ENCODE results near the gene IMPA2. TPM values are rescaled to one million over a fixed set of nuclear protein-coding genes. Genes with fewer than 3 reads are reported as not detected.

IMPA2 gene
- total RNA-seq, 1 experiment from 2014 or later = 13.3 TPM

DNA sequence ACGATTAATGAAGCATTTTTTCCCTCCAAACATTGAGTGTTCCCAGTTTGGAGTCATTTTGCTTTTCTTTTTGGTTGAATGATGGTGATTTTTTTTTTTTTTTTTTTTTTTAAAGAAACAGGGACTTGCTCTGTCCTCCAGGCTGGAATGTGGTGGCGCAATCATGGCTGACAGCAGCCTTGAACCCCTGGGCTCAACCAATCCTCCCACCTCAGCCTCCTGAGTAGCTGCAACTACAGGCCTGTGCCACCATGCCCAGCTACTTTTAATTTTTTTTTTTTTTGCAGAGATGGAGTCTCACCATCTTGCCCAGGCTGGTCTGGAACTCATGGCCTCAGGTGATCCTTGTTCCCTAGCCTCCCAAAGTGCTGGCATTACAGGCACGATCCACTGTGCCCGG lies 46.2 kb downstream of the IMPA2 start:
- H3K4me1 ChIP-seq (replicated peaks) = no peaks in the 10 kb centered on the region
- H3K27me3 ChIP-seq (replicated peaks) = no peaks in the 10 kb centered on the region
- no peak overlapping the region for H3K27ac ChIP-seq
- H3K36me3 ChIP-seq = no peaks in the 10 kb centered on the region
- no peak overlapping the region for H3K4me3 ChIP-seq
- DNase-seq (ENCODE audit: low read depth in 1 of 2, low spot score in 2 of 2) = no peak
- no peaks in the 10 kb centered on the region for H3K9me3 ChIP-seq (replicated peaks)

DNA sequence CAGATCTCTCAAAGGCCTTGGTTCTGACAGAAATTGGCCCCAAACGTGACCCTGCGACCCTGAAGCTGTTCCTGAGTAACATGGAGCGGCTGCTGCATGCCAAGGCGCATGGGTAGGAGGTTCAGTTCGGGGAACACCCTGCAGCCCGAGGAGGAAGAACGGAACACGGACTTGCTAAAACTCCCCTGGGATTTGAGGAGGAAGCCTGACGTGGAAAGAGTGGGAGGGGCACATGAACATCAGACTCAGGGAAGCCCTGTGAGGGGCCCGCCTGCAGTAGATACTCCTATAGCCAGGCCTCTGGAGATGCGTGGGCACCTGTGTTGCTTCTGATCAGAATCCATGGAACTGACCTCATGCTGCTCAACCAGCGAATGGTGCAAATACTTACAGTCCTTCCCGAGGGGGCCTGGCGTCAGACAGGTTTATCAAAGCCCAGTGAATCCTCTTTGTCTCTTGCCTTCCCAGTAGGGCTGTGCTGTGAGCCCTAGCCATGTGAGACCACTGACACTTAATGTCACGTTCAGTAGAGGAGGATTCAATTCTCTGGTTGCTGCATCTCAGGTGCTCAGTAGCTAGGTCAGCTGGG lies 46.8 kb downstream of the IMPA2 start:
- no peaks in the 10 kb centered on the region for H3K27me3 ChIP-seq (replicated peaks)
- no peak overlapping the region for H3K4me3 ChIP-seq
- H3K9me3 ChIP-seq (replicated peaks) = no peaks in the 10 kb centered on the region
- DNase-seq (ENCODE audit: low read depth in 1 of 2, low spot score in 2 of 2) = no peak
- H3K36me3 ChIP-seq = no peaks in the 10 kb centered on the region
- no peak overlapping the region for H3K27ac ChIP-seq
- no peaks in the 10 kb centered on the region for H3K4me1 ChIP-seq (replicated peaks)

- Histone ChIP-seq H3K4me3 (no peak overlapping the region), H3K27ac (no peak overlapping the region), H3K36me3 (no peaks in the 10 kb centered on the region), H3K27me3 (replicated peaks) (no peaks in the 10 kb centered on the region), H3K4me1 (replicated peaks) (no peaks in the 10 kb centered on the region), H3K9me3 (replicated peaks) (no peaks in the 10 kb centered on the region)
- DNase-seq (ENCODE audit: low read depth in 1 of 2, low spot score in 2 of 2) = no peak
Observed at GRCh38 chr18:12028674-12029073, 47.4 kb downstream of the IMPA2 start.

DNA sequence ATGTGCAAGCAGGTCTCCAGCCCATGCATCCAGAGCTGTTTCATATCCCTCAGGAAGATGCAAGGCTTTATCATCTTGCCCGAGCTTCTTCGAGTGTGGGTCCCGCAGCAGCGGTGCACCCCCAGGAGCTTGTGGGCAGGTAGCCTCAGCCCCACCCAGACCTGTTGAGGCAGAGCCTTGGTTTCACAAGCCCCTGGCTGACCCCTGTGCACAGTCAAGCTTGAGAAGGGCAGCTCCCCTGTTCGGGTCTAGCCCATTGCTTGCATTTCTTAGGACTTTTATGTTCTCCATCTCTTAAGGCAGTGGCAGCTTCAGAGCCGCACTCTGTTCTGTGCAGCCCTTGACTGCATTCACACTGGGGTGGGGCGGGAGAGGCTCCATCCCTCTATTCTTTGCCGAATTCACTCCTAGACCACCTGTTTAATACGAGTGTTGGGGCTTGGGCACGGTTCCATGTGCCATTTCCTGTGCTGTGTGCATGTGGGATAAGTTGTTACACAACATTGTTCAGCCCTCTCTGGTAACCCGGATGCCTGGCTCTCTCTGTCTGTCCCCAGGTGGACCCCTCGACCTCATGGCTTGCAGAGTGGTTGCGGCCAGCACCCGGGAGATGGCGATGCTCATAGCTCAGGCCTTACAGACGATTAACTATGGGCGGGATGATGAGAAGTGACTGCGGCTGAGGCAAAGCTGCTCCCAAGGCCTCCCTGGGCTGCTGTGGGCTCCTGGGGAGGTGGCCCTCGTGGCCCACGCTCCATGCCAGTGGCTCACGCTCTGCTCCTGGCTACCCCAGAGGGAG lies 48.7 kb downstream of the IMPA2 start:
- no peaks in the 10 kb centered on the region for H3K4me1 ChIP-seq (replicated peaks)
- no peak for DNase-seq (ENCODE audit: low read depth in 1 of 2, low spot score in 2 of 2)
- no peak overlapping the region for H3K4me3 ChIP-seq
- H3K36me3 ChIP-seq = no peaks in the 10 kb centered on the region
- no peaks in the 10 kb centered on the region for H3K27me3 ChIP-seq (replicated peaks)
- no peaks in the 10 kb centered on the region for H3K9me3 ChIP-seq (replicated peaks)
- H3K27ac ChIP-seq = no peak overlapping the region

DNA sequence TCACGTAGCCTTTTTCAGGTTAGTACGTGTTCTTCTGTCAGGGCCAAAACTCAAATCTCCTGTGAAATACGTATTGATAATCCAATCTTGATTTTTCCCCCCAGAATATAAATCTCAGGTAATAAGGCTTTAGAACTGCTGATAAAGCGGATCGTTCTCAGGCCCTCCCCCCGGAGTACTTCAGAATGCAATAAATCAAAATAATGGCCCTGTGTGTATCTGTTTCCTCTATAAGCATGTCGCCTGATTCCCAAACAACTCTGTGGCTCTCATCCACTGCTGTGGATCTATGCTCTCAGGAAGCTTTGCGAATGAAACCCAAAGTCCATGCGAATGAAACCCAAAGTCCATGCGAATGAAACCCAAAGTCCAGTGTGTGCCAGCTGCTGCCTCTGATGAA lies 49.4 kb downstream of the IMPA2 start:
- no peaks in the 10 kb centered on the region for H3K4me1 ChIP-seq (replicated peaks)
- H3K9me3 ChIP-seq (replicated peaks) = no peaks in the 10 kb centered on the region
- no peak overlapping the region for H3K4me3 ChIP-seq
- H3K36me3 ChIP-seq = no peaks in the 10 kb centered on the region
- no peak for DNase-seq (ENCODE audit: low read depth in 1 of 2, low spot score in 2 of 2)
- H3K27ac ChIP-seq = no peak overlapping the region
- H3K27me3 ChIP-seq (replicated peaks) = no peaks in the 10 kb centered on the region

GRCh38 chr18:12031181-12031580 lies 49.9 kb downstream of the IMPA2 start:
- no peak for DNase-seq (ENCODE audit: low read depth in 1 of 2, low spot score in 2 of 2)
- no peak overlapping the region for H3K27ac ChIP-seq
- no peak overlapping the region for H3K4me3 ChIP-seq
- H3K27me3 ChIP-seq (replicated peaks) = no peaks in the 10 kb centered on the region
- no peaks in the 10 kb centered on the region for H3K36me3 ChIP-seq
- no peaks in the 10 kb centered on the region for H3K4me1 ChIP-seq (replicated peaks)
- H3K9me3 ChIP-seq (replicated peaks) = no peaks in the 10 kb centered on the region

- Histone ChIP-seq H3K27me3 (replicated peaks) (no peaks in the 10 kb centered on the region), H3K36me3 (no peaks in the 10 kb centered on the region), H3K9me3 (replicated peaks) (no peaks in the 10 kb centered on the region), H3K4me3 (no peak overlapping the region), H3K27ac (no peak overlapping the region), H3K4me1 (replicated peaks) (no peaks in the 10 kb centered on the region)
- DNase-seq (ENCODE audit: low read depth in 1 of 2, low spot score in 2 of 2) = no peak
Observed at GRCh38 chr18:12031846-12032245, 50.5 kb downstream of the IMPA2 start.

DNA sequence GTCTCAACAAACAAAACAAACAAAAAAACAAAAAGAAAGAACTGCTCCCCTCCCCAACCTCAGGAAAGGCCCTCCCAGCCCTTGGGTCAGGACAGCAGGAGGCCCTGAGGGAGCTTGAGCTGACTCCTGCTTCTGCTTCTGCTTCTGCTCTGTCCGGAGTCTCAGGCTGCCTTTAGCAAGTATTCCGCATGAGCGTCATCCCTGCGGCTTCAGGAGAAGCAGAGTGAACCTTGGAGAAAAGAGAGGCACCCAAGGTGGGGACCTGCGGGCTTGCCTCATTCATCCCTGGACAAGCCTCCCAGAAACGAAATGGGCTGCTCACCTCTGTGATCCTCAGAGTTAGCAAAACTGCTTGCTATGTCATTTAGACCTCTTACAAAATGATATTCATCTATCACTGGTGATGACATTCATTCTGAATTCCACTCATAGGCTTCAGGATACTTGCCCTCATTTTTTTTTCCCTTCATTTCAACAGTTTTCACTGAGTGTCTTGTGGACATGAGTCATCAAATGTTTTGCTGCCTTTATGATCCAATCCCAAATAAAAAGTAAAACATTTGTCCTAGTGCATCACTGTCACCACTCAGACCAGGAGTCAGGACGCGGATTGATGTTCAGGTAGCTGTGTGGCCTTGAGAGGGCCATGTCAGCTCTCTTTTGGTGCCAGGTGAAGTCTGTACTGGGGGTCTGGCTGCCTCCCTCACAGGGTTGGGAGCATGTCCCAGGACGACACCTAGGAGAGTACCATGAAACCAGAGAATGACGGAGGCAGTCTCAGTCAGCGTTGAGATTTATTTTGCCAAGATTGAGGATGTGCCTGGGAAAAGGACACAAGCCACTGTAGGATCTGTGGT lies 51.7 kb downstream of the IMPA2 start:
- Histone ChIP-seq H3K4me3 (no peak overlapping the region), H3K4me1 (replicated peaks) (no peaks in the 10 kb centered on the region), H3K27me3 (replicated peaks) (no peaks in the 10 kb centered on the region), H3K36me3 (no peaks in the 10 kb centered on the region), H3K27ac (no peak overlapping the region), H3K9me3 (replicated peaks) (no peaks in the 10 kb centered on the region)
- peak in 1 of 2 experiments; percentile 23 for DNase-seq (ENCODE audit: low read depth in 1 of 2, low spot score in 2 of 2)

- no peak overlapping the region for H3K27ac ChIP-seq
- peak in 1 of 2 experiments; percentile 7 for DNase-seq (ENCODE audit: low read depth in 1 of 2, low spot score in 2 of 2)
- no peaks in the 10 kb centered on the region for H3K9me3 ChIP-seq (replicated peaks)
- no peaks in the 10 kb centered on the region for H3K27me3 ChIP-seq (replicated peaks)
- H3K4me1 ChIP-seq (replicated peaks) = peaks cover 2% of the 10 kb centered on the region
- H3K36me3 ChIP-seq = no peaks in the 10 kb centered on the region
- H3K4me3 ChIP-seq = no peak overlapping the region
Observed at GRCh38 chr18:12033643-12034025, 52.3 kb downstream of the IMPA2 start.

GRCh38 chr18:12034241-12035100 lies 53.2 kb downstream of the IMPA2 start:
- DNase-seq (ENCODE audit: low read depth in 1 of 2, low spot score in 2 of 2) = peak in 1 of 2 experiments; percentile 13
- Histone ChIP-seq H3K4me3 (no peak overlapping the region), H3K27me3 (replicated peaks) (no peaks in the 10 kb centered on the region), H3K36me3 (no peaks in the 10 kb centered on the region), H3K9me3 (replicated peaks) (no peaks in the 10 kb centered on the region), H3K27ac (no peak overlapping the region), H3K4me1 (replicated peaks) (peaks cover 8% of the 10 kb centered on the region)

- H3K4me3 ChIP-seq = no peak overlapping the region
- H3K36me3 ChIP-seq = no peaks in the 10 kb centered on the region
- peak in 1 of 2 experiments; percentile 26 for DNase-seq (ENCODE audit: low read depth in 1 of 2, low spot score in 2 of 2)
- H3K4me1 ChIP-seq (replicated peaks) = peaks cover 8% of the 10 kb centered on the region
- no peak overlapping the region for H3K27ac ChIP-seq
- H3K9me3 ChIP-seq (replicated peaks) = no peaks in the 10 kb centered on the region
- no peaks in the 10 kb centered on the region for H3K27me3 ChIP-seq (replicated peaks)
Observed at GRCh38 chr18:12035481-12035880, 54.2 kb downstream of the IMPA2 start.

- Histone ChIP-seq H3K36me3 (no peaks in the 10 kb centered on the region), H3K27ac (no peak overlapping the region), H3K4me1 (replicated peaks) (peaks cover 8% of the 10 kb centered on the region), H3K4me3 (no peak overlapping the region), H3K9me3 (replicated peaks) (no peaks in the 10 kb centered on the region), H3K27me3 (replicated peaks) (no peaks in the 10 kb centered on the region)
- peak in 1 of 2 experiments; percentile 24 for DNase-seq (ENCODE audit: low read depth in 1 of 2, low spot score in 2 of 2)
Observed at GRCh38 chr18:12036201-12036751, 55.0 kb downstream of the IMPA2 start.

- DNase-seq (ENCODE audit: low read depth in 1 of 2, low spot score in 2 of 2) = peak in 1 of 2 experiments; percentile 42
Observed at GRCh38 chr18:12038082-12038638, 56.9 kb downstream of the IMPA2 start.

More at GRCh38 chr18:12038082-12038638, 56.9 kb downstream of the IMPA2 start:
- Histone ChIP-seq H3K4me3 (no peak overlapping the region), H3K27ac (no peak overlapping the region), H3K27me3 (replicated peaks) (no peaks in the 10 kb centered on the region), H3K9me3 (replicated peaks) (no peaks in the 10 kb centered on the region), H3K36me3 (no peaks in the 10 kb centered on the region), H3K4me1 (replicated peaks) (peaks cover 8% of the 10 kb centered on the region)
